ENCODE data around the gene PNPLA1. TPM values are rescaled to one million over a fixed set of nuclear protein-coding genes. Genes with fewer than 3 reads are reported as not detected.

Gene PNPLA1
- polyA plus RNA-seq, 1 donor = 2.5 TPM

Other genes starting within 250 kb of the PNPLA1 start
- 0.47 TPM for gene SLC26A8, start 245.4 kb upstream of the PNPLA1 start, polyA plus RNA-seq (ENCODE audit: insufficient read length)
- gene MAPK14, start 242.3 kb upstream of the PNPLA1 start, polyA plus RNA-seq (ENCODE audit: insufficient read length) = 56.6 TPM
- gene MAPK13, start 139.5 kb upstream of the PNPLA1 start, polyA plus RNA-seq (ENCODE audit: insufficient read length) = 23.2 TPM
- gene BRPF3, start 73.3 kb upstream of the PNPLA1 start, polyA plus RNA-seq (ENCODE audit: insufficient read length) = 53.9 TPM
- gene BNIP5, start 66.8 kb downstream of the PNPLA1 start, polyA plus RNA-seq (ENCODE audit: insufficient read length) = 0.17 TPM
- not detected for gene ETV7, start 117.6 kb downstream of the PNPLA1 start, polyA plus RNA-seq (ENCODE audit: insufficient read length)
- not detected for gene PXT1, start 172.8 kb downstream of the PNPLA1 start, polyA plus RNA-seq (ENCODE audit: insufficient read length)
- gene KCTD20, start 172.9 kb downstream of the PNPLA1 start, polyA plus RNA-seq (ENCODE audit: insufficient read length) = 55.8 TPM